ENCODE data around the gene GAS6. TPM values are rescaled to one million over a fixed set of nuclear protein-coding genes. Genes with fewer than 3 reads are reported as not detected.

Gene GAS6
- total RNA-seq, 1 donor from 2014 or later, result 215 TPM

- no peaks in the 10 kb centered on the region for H3K4me1 ChIP-seq
- intact Hi-C loops (cut with DNase I), result no loop called here
- H3K36me3 ChIP-seq, result no peaks in the 10 kb centered on the region
- H3K27ac ChIP-seq, result no peak overlapping the region
- H3K4me3 ChIP-seq, result no peak overlapping the region
- DNase-seq (ENCODE audit: extremely low spot score in 2 of 2), result no peak
- no peaks in the 10 kb centered on the region for H3K9me3 ChIP-seq
- TF ChIP-seq POLR2AphosphoS5 (IDR thresholded peaks at IDR 0.05; ENCODE audit: insufficient read depth in 1 of 2, low read depth in 1 of 2), result no peak
- TF ChIP-seq CTCF (IDR thresholded peaks at IDR 0.05), result no peak
- TF ChIP-seq POLR2A (IDR thresholded peaks at IDR 0.05), result no peak
- H3K27me3 ChIP-seq, result no peaks in the 10 kb centered on the region
Observed at GRCh38 chr13:113787694-113788093, 76.2 kb downstream of the GAS6 start.

- Histone ChIP-seq H3K4me3 (no peak overlapping the region), H3K36me3 (no peaks in the 10 kb centered on the region), H3K27ac (no peak overlapping the region), H3K27me3 (no peaks in the 10 kb centered on the region), H3K4me1 (no peaks in the 10 kb centered on the region), H3K9me3 (no peaks in the 10 kb centered on the region)
- TF ChIP-seq CTCF (IDR thresholded peaks at IDR 0.05), result no peak
- no peak for TF ChIP-seq POLR2A (IDR thresholded peaks at IDR 0.05)
- TF ChIP-seq POLR2AphosphoS5 (IDR thresholded peaks at IDR 0.05; ENCODE audit: insufficient read depth in 1 of 2, low read depth in 1 of 2), result no peak
- DNase-seq (ENCODE audit: extremely low spot score in 2 of 2), result no peak
- intact Hi-C loops (cut with DNase I), result loop anchor here (1.0 kb wide), 1 partner anchor 28 kb away; no protein-coding TSS in a partner anchor
Observed at GRCh38 chr13:113786262-113786841, 77.5 kb downstream of the GAS6 start.

- Histone ChIP-seq H3K36me3 (no peaks in the 10 kb centered on the region), H3K9me3 (no peaks in the 10 kb centered on the region), H3K27me3 (no peaks in the 10 kb centered on the region), H3K4me1 (no peaks in the 10 kb centered on the region), H3K4me3 (no peak overlapping the region), H3K27ac (no peak overlapping the region)
- no peak for DNase-seq (ENCODE audit: extremely low spot score in 2 of 2)
- intact Hi-C loops (cut with DNase I), result loop anchor here (1.0 kb wide), 1 partner anchor 27 kb away; no protein-coding TSS in a partner anchor
- TF ChIP-seq POLR2A (IDR thresholded peaks at IDR 0.05), result no peak
Observed at GRCh38 chr13:113785051-113786010, 78.5 kb downstream of the GAS6 start.

GRCh38 chr13:113784645-113785024 lies 79.2 kb downstream of the GAS6 start:
- TF ChIP-seq POLR2A (IDR thresholded peaks at IDR 0.05), result no peak
- no peak for DNase-seq (ENCODE audit: extremely low spot score in 2 of 2)
- Histone ChIP-seq H3K9me3 (no peaks in the 10 kb centered on the region), H3K36me3 (no peaks in the 10 kb centered on the region), H3K4me3 (no peak overlapping the region), H3K27me3 (no peaks in the 10 kb centered on the region), H3K27ac (no peak overlapping the region), H3K4me1 (no peaks in the 10 kb centered on the region)
- intact Hi-C loops (cut with DNase I), result no loop called here

- no peaks in the 10 kb centered on the region for H3K27me3 ChIP-seq
- no peak for DNase-seq (ENCODE audit: extremely low spot score in 2 of 2)
- intact Hi-C loops (cut with DNase I), result no loop called here
- TF ChIP-seq POLR2A (IDR thresholded peaks at IDR 0.05) (no peak), POLR2AphosphoS5 (IDR thresholded peaks at IDR 0.05; ENCODE audit: insufficient read depth in 1 of 2, low read depth in 1 of 2) (no peak), CTCF (IDR thresholded peaks at IDR 0.05) (no peak)
- H3K36me3 ChIP-seq, result no peaks in the 10 kb centered on the region
- no peaks in the 10 kb centered on the region for H3K9me3 ChIP-seq
- H3K4me3 ChIP-seq, result no peak overlapping the region
- no peaks in the 10 kb centered on the region for H3K4me1 ChIP-seq
- no peak overlapping the region for H3K27ac ChIP-seq
Observed at GRCh38 chr13:113783966-113784644, 79.8 kb downstream of the GAS6 start.
